ENCODE data around the gene SMIM5.

DNA sequence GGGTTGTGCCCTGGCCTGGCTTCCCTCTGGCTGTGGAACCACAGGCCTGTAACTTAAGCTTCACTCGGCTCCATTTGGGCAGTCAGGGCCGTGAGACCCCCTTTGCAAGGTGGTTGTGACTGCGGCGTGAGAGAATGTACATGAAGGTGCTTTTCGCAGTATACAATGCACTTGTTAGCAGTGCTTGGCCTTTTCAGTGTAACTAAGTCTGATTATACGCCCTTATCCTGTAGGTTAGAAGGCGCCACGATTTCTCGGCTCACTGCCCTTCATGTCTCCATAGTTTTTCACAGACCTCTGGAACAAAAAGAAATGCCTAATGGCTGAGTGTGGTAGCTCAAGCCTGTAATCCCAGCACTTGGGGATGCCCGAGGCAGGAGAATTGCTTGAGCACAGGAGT, 47.2 kb downstream of the SMIM5 start:
- no peak for TF ChIP-seq HDAC1 (IDR thresholded peaks at IDR 0.05)
- TF ChIP-seq, protein P1, sequence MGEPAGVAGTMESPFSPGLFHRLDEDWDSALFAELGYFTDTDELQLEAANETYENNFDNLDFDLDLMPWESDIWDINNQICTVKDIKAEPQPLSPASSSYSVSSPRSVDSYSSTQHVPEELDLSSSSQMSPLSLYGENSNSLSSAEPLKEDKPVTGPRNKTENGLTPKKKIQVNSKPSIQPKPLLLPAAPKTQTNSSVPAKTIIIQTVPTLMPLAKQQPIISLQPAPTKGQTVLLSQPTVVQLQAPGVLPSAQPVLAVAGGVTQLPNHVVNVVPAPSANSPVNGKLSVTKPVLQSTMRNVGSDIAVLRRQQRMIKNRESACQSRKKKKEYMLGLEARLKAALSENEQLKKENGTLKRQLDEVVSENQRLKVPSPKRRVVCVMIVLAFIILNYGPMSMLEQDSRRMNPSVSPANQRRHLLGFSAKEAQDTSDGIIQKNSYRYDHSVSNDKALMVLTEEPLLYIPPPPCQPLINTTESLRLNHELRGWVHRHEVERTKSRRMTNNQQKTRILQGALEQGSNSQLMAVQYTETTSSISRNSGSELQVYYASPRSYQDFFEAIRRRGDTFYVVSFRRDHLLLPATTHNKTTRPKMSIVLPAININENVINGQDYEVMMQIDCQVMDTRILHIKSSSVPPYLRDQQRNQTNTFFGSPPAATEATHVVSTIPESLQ (CRISPR knock-in tag; IDR thresholded peaks at IDR 0.05) = no peak
- no peak for TF ChIP-seq EGR1 (conservative IDR thresholded peaks at IDR 0.05)
- TF ChIP-seq, protein P2, sequence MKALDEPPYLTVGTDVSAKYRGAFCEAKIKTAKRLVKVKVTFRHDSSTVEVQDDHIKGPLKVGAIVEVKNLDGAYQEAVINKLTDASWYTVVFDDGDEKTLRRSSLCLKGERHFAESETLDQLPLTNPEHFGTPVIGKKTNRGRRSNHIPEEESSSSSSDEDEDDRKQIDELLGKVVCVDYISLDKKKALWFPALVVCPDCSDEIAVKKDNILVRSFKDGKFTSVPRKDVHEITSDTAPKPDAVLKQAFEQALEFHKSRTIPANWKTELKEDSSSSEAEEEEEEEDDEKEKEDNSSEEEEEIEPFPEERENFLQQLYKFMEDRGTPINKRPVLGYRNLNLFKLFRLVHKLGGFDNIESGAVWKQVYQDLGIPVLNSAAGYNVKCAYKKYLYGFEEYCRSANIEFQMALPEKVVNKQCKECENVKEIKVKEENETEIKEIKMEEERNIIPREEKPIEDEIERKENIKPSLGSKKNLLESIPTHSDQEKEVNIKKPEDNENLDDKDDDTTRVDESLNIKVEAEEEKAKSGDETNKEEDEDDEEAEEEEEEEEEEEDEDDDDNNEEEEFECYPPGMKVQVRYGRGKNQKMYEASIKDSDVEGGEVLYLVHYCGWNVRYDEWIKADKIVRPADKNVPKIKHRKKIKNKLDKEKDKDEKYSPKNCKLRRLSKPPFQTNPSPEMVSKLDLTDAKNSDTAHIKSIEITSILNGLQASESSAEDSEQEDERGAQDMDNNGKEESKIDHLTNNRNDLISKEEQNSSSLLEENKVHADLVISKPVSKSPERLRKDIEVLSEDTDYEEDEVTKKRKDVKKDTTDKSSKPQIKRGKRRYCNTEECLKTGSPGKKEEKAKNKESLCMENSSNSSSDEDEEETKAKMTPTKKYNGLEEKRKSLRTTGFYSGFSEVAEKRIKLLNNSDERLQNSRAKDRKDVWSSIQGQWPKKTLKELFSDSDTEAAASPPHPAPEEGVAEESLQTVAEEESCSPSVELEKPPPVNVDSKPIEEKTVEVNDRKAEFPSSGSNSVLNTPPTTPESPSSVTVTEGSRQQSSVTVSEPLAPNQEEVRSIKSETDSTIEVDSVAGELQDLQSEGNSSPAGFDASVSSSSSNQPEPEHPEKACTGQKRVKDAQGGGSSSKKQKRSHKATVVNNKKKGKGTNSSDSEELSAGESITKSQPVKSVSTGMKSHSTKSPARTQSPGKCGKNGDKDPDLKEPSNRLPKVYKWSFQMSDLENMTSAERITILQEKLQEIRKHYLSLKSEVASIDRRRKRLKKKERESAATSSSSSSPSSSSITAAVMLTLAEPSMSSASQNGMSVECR (CRISPR knock-in tag; IDR thresholded peaks at IDR 0.05) = no peak
- TF ChIP-seq CTCF (IDR thresholded peaks at IDR 0.05 in 2 of 3, conservative IDR thresholded peaks at IDR 0.05 in 1 of 3; ENCODE audit: insufficient read depth in 2 of 3, low read depth in 1 of 3, low read length in 3 of 3) = no peak
- TF ChIP-seq SRSF1 (IDR thresholded peaks at IDR 0.05; ENCODE audit: low read depth, low read length) = no peak
- TF ChIP-seq EZH2 (IDR thresholded peaks at IDR 0.05; ENCODE audit: borderline replicate concordance, low read depth, low read length) = no peak
- TF ChIP-seq TCF7L2 (IDR thresholded peaks at IDR 0.05; ENCODE audit: low read depth, low read length) = no peak
